Spleen (tissue), 11 donors: Measurements from ENCODE around the gene SUSD3. TPM values are rescaled to one million over a fixed set of nuclear protein-coding genes. Genes with fewer than 3 reads are reported as not detected.

Experiments
- DNase-seq: peaks from one replicate; pipeline ENCODE4 v3.0.0-alpha.2; 2020
- H3K27ac ChIP-seq, 8 donors: fragments of 200-600 bp; sonication (generic) in 7 of 8; 1 replicate in 4 of 8; 2 replicates in 4 of 8; pipeline versions ENCODE4 v1.5.0 to v1.8.0; 2016 to 2021; ENCODE audit warnings: inconsistent platforms in 4 of 8, mild to moderate bottlenecking in 4 of 8, moderate library complexity in 1 of 8
- H3K27me3 ChIP-seq, 7 donors: fragments of 200-600 bp; sonication (generic) in 6 of 7; replicated peaks in 1 of 7; 1 replicate in 4 of 7; 2 replicates in 3 of 7; pipeline versions ENCODE4 v1.5.0 to v1.8.0; 2016 to 2021; ENCODE audit warnings: inconsistent platforms in 3 of 7, mild to moderate bottlenecking in 1 of 7
- H3K36me3 ChIP-seq, 6 donors: fragments of 200-600 bp; sonication (generic) in 5 of 6; 1 replicate in 4 of 6; 2 replicates in 2 of 6; pipeline versions ENCODE4 v1.5.0 to v1.8.0; 2016 to 2021; ENCODE audit warnings: inconsistent platforms in 2 of 6
- H3K4me1 ChIP-seq, 6 donors: fragments of 200-600 bp; sonication (generic) in 5 of 6; 1 replicate in 3 of 6; 2 replicates in 3 of 6; pipeline versions ENCODE4 v1.5.0 to v1.8.0; 2016 to 2021; ENCODE audit warnings: inconsistent platforms in 3 of 6
- H3K4me3 ChIP-seq, 8 donors: fragments of 200-600 bp; sonication (generic) in 7 of 8; 1 replicate in 4 of 8; 2 replicates in 4 of 8; pipeline versions ENCODE4 v1.5.0 to v1.8.0; 2016 to 2021; ENCODE audit warnings: inconsistent platforms in 4 of 8, mild to moderate bottlenecking in 4 of 8, moderate library complexity in 2 of 8
- H3K9me3 ChIP-seq, 8 donors: fragments of 200-600 bp; sonication (generic) in 7 of 8; 1 replicate in 4 of 8; 2 replicates in 4 of 8; pipeline versions ENCODE4 v1.5.0 to v1.8.0; 2016 to 2021; ENCODE audit warnings: inconsistent platforms in 4 of 8
- CTCF ChIP-seq, 11 experiments: fragments of 200-600 bp in 7 of 11; fragments of 450-650 bp in 4 of 11; sonication (generic) in 4 of 11; IDR thresholded peaks in 8 of 11; conservative IDR thresholded peaks in 3 of 11; 1 replicate in 7 of 11; 2 replicates in 4 of 11; pipeline versions ENCODE4 v1.4.0 to v1.8.0; 2016 to 2021; ENCODE audit warnings: antibody characterized with exemption in 11 of 11, inconsistent platforms in 4 of 11, mild to moderate bottlenecking in 1 of 11
- POLR2A ChIP-seq, 3 donors: fragments of 450-650 bp; IDR thresholded peaks; one replicate each; pipeline ENCODE4 v1.5.1; 2017; ENCODE audit warnings: antibody characterized with exemption in 3 of 3, mild to moderate bottlenecking in 1 of 3
- POLR2AphosphoS5 ChIP-seq, 3 donors: sonication (generic); formaldehyde crosslinking; IDR thresholded peaks; one replicate each; pipeline ENCODE4 v1.5.1; 2017; ENCODE audit warnings: antibody characterized with exemption in 3 of 3
- WGBS, 5 donors: extraction: QIAGEN DNeasy Blood & Tissue Kit in 3 of 5; methylation state at CpG; one replicate each; pipeline versions ENCODE4 v1.1.5 to v1.1.7; 2013 to 2018; 5-methylcytosine and 5-hydroxymethylcytosine counted together
- intact Hi-C: fragments of 100-400 bp; cut with DNase I; formaldehyde crosslinking; loops from one replicate; pipeline ENCODE4 v1.15.0; 2023; ENCODE audit warnings: low total_unique reads
- polyA plus RNA-seq, 3 donors: library from polyadenylated mRNA; stranded (reverse); fragments of 200-250 nt; gene quantifications; one replicate each; pipeline ENCODE4 v1.2.1, GENCODE V29; 2013
- total RNA-seq, 7 donors: library from RNA; depleted of rRNA in 3 of 7; stranded (reverse); fragments of >200 nt in 3 of 7; fragmentation: NEBNext Ultra II Directional in 4 of 7; extraction: Animal tissue kit (Norgen Biotek cat#: 25700) in 4 of 7; gene quantifications; one replicate each; pipeline versions ENCODE4 v1.1.0 to v1.2.1, GENCODE V29; 2016 to 2021
- donor health status: healthy with polysubstance abuse.
- donor health status: DM: no; HTN: no; CAD: no; lungs with moderate emphysema.
- donor health status: DM: no; HTN: no; CAD: no.
- donor health status: Bipolar disorder and iron deficiency.
- donor health status: healthy.
- donor health status: DM: no; HTN: no; CAD: no.
- donor health status: DM: yes; HTN: yes; CAD: no.

SUSD3 gene
- total and polyA plus RNA-seq, 10 donors, result 27.6 to 68.8 (median 48.3) TPM

- intact Hi-C loops, result no loop called here
- DNase-seq, result no peak
- 94 to 96% (median 94%) methylated on average over 13 to 23 of the region's 23 CpGs for WGBS, 5 donors
These were observed 35.6 kb upstream of the SUSD3 start for GRCh38 chr9:93022721-93023520.

GRCh38 chr9:93023521-93023815 lies 35.0 kb upstream of the SUSD3 start:
- intact Hi-C loops, result no loop called here
- Histone ChIP-seq H3K9me3 (no peaks in the 10 kb centered on the region), H3K27me3 (no peaks in the 10 kb centered on the region), H3K27ac (peak overlapping the region in 1 of 8 donors; percentile 11), H3K4me1 (peaks cover 6 to 66% (median 37%) of the 10 kb centered on the region in 6 donors), H3K4me3 (no peak overlapping the region), H3K36me3 (peaks cover 3 to 89% (median 66%) of the 10 kb centered on the region in 6 donors)
- TF ChIP-seq POLR2A (IDR thresholded peaks at IDR 0.05), result no peak
- TF ChIP-seq POLR2AphosphoS5 (IDR thresholded peaks at IDR 0.05), result no peak
- TF ChIP-seq CTCF (IDR thresholded peaks at IDR 0.05 in 8 of 11, conservative IDR thresholded peaks at IDR 0.05 in 3 of 11), result no peak
- DNase-seq, result peak; percentile 53
- WGBS, 5 donors, result 64 to 78% (median 72%) methylated on average over 4 of the region's 4 CpGs

More at GRCh38 chr9:93022721-93023520, 35.6 kb upstream of the SUSD3 start:
- H3K36me3 ChIP-seq, result peaks cover 3 to 94% (median 70%) of the 10 kb centered on the region in 6 donors
- H3K9me3 ChIP-seq, result no peaks in the 10 kb centered on the region
- no peak overlapping the region for H3K4me3 ChIP-seq
- peak overlapping the region in 1 of 8 donors; percentile 11 for H3K27ac ChIP-seq
- TF ChIP-seq POLR2A (IDR thresholded peaks at IDR 0.05), result no peak
- peak in 1 of 3 donors; percentile 23 for TF ChIP-seq POLR2AphosphoS5 (IDR thresholded peaks at IDR 0.05)
- H3K4me1 ChIP-seq, result peaks cover 3 to 60% (median 32%) of the 10 kb centered on the region in 6 donors
- H3K27me3 ChIP-seq, result no peaks in the 10 kb centered on the region

- intact Hi-C loops, result no loop called here
- Histone ChIP-seq H3K4me3 (no peak overlapping the region), H3K36me3 (peaks cover 3 to 82% (median 58%) of the 10 kb centered on the region in 6 donors), H3K27me3 (no peaks in the 10 kb centered on the region), H3K27ac (peak overlapping the region in 5 of 8 donors; percentile 55 to 91 (median 82)), H3K9me3 (no peaks in the 10 kb centered on the region), H3K4me1 (peaks cover 9 to 77% (median 48%) of the 10 kb centered on the region in 6 donors)
- peak in 1 of 3 donors; percentile 44 for TF ChIP-seq POLR2AphosphoS5 (IDR thresholded peaks at IDR 0.05)
- TF ChIP-seq CTCF (IDR thresholded peaks at IDR 0.05 in 8 of 11, conservative IDR thresholded peaks at IDR 0.05 in 3 of 11), result no peak
- no peak for DNase-seq
- 71 to 86% (median 78%) methylated on average over 4 of the region's 4 CpGs for WGBS, 5 donors
These were observed 33.9 kb upstream of the SUSD3 start for GRCh38 chr9:93024646-93024910.

- WGBS, 5 donors, result 67 to 87% (median 73%) methylated on average over 6 to 11 of the region's 11 CpGs
- peak overlapping the region in 7 of 8 donors; percentile 35 to 91 (median 67) for H3K27ac ChIP-seq
- H3K27me3 ChIP-seq, result no peaks in the 10 kb centered on the region
- no peak overlapping the region for H3K4me3 ChIP-seq
- intact Hi-C loops, result no loop called here
- peaks cover 0 to 82% (median 58%) of the 10 kb centered on the region in 6 donors for H3K36me3 ChIP-seq
- TF ChIP-seq POLR2AphosphoS5 (IDR thresholded peaks at IDR 0.05) (peak in 1 of 3 donors; percentile 32), POLR2A (IDR thresholded peaks at IDR 0.05) (no peak)
- peaks cover 9 to 78% (median 51%) of the 10 kb centered on the region in 6 donors for H3K4me1 ChIP-seq
- no peaks in the 10 kb centered on the region for H3K9me3 ChIP-seq
- peak; percentile 70 for DNase-seq
These were observed 33.4 kb upstream of the SUSD3 start for GRCh38 chr9:93024986-93025630.

DNA sequence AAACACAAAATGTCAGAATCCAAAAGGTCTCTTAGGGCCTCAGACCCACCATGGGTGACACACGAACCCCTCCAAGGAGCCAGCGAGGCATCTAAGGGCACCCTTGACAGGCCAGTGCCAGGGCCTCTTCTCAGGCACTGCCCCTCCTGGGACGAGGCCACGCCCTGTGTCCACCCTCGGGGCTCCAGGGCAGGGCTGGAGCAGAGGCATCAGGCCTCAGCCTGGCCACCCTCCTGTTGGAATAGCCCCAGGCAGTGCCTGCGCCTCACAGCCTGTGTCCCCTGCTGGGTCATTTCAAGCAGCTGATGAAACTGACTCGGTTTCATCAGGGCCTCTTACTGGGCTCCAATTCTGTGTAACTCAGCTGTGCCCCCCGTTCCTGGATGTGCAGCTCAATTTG lies 32.8 kb upstream of the SUSD3 start:
- Histone ChIP-seq H3K4me3 (no peak overlapping the region), H3K9me3 (no peaks in the 10 kb centered on the region), H3K27ac (peak overlapping the region in 6 of 8 donors; percentile 36 to 91 (median 74)), H3K27me3 (no peaks in the 10 kb centered on the region), H3K4me1 (peaks cover 9 to 78% (median 50%) of the 10 kb centered on the region in 6 donors), H3K36me3 (peaks cover 0 to 82% (median 55%) of the 10 kb centered on the region in 6 donors)
- intact Hi-C loops, result no loop called here
- no peak for DNase-seq
- TF ChIP-seq POLR2AphosphoS5 (IDR thresholded peaks at IDR 0.05) (peak in 1 of 3 donors; percentile 35), CTCF (IDR thresholded peaks at IDR 0.05 in 8 of 11, conservative IDR thresholded peaks at IDR 0.05 in 3 of 11) (no peak)
- WGBS, 5 donors, result 59 to 87% (median 73%) methylated on average over 3 to 8 of the region's 8 CpGs
